ENCODE measurements around the gene ADA.
"Not testable (repeated sequence)": the region's sequence is repeated elsewhere in the genome, so short reads cannot be mapped to it uniquely, and the experiment has no call there.

ADA gene

GRCh38 chr20:44659931-44660330, 8.4 kb upstream of the ADA start:
- TF ChIP-seq ZNF274 (IDR thresholded peaks at IDR 0.05; ENCODE audit: low read depth, low read length): no peak
- H3K4me3 ChIP-seq (ENCODE audit: low read length): no peak overlapping the region

DNA sequence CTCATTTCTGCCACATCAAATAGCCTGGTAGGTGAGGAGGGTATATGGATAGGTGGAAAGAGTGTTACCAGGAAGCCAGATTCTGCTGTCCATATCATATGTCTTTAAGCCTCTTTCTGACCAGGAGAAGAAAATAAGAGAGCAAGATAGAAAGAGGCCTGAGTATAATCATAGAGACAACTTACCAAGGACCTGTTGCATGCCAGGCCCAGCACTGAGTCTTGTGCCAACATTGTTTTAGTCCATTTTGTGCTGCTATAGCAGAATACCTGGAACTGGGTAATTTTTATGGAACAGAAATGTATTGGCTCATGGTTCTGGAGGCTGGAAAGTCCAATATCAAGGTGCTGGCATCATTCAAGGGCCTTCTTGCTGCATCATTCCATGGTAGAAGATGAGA, 7.3 kb upstream of the ADA start:
- H3K4me3 ChIP-seq (ENCODE audit: low read length): no peak overlapping the region
- TF ChIP-seq ZNF274 (IDR thresholded peaks at IDR 0.05; ENCODE audit: low read depth, low read length): no peak

- no peak overlapping the region for H3K4me3 ChIP-seq (ENCODE audit: low read length)
- TF ChIP-seq ZNF274 (IDR thresholded peaks at IDR 0.05; ENCODE audit: low read depth, low read length): no peak
Observed at GRCh38 chr20:44657875-44658274, 6.4 kb upstream of the ADA start.

GRCh38 chr20:44656448-44656847, 4.9 kb upstream of the ADA start:
- no peak for TF ChIP-seq ZNF274 (IDR thresholded peaks at IDR 0.05; ENCODE audit: low read depth, low read length)
- H3K4me3 ChIP-seq (ENCODE audit: low read length): no peak overlapping the region

GRCh38 chr20:44654210-44654609, 2.7 kb upstream of the ADA start:
- H3K4me3 ChIP-seq (ENCODE audit: low read length): not testable (repeated sequence)

GRCh38 chr20:44653546-44653945, 2.0 kb upstream of the ADA start:
- H3K4me3 ChIP-seq (ENCODE audit: low read length): no peak overlapping the region
- TF ChIP-seq ZNF274 (IDR thresholded peaks at IDR 0.05; ENCODE audit: low read depth, low read length): no peak

- peak overlapping the region; percentile 74; the same call in 1 of the 2 replicates for H3K4me3 ChIP-seq (ENCODE audit: low read length)
- TF ChIP-seq ZNF274 (IDR thresholded peaks at IDR 0.05; ENCODE audit: low read depth, low read length): no peak
Observed at GRCh38 chr20:44651434-44651683, 140 bp downstream of the ADA start.

DNA sequence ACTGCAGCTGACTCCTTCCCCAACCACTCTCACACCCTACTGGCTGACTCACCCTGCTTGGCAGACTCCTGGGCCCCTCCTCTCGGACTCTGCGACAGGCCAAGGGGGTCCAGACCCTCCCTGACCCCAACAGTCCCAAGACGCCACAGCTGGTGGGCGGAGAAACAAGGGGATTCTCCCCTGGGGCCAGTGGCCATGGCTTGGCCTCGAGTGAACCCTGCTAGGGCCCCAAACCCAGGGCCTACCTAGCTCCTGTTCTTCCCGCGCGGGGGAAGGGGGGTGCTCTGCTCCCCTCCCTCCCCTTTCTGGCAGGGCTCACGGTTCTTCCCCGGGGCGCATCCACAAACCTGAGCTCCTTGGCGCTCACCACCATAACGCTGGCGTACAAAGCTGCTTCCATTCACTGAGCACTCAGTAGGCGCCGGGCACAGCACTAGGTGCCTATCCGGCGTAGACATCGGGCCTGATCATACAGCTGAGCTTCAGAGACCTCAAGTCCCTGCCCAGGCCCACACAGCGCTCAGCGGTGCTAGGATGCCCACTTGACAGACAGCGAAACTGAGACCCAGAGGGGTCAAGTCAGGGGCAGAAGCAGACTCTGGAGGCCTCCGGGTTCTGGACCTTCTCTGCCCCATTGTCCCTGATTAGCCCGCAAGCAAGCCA, 597 bp downstream of the ADA start:
- TF ChIP-seq ZNF274 (IDR thresholded peaks at IDR 0.05; ENCODE audit: low read depth, low read length): no peak
- peak overlapping the region; percentile 74; the same call in 1 of the 2 replicates for H3K4me3 ChIP-seq (ENCODE audit: low read length)

DNA sequence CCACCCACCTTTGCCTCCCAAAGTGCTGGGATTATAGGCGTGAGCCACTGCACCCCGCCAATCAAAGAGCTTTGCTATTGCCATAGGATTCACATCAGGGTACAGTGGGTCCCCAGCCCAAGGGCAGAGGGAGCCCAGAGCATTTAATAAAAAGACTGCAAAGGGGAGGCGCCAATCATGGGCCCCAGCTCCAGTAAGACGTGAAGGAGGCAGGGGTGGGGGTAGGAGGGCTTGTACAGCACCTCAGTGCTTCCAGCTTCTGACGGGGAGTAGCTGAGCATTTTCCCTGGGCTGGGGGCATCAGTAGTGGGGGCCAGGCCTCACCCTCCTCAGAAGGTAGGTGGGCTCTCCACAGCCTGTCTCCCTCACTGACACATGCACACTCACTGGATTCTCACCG, 1.5 kb downstream of the ADA start:
- no peak for TF ChIP-seq ZNF274 (IDR thresholded peaks at IDR 0.05; ENCODE audit: low read depth, low read length)
- peak overlapping the region; percentile 74; the same call in 1 of the 2 replicates for H3K4me3 ChIP-seq (ENCODE audit: low read length)

- H3K4me3 ChIP-seq (ENCODE audit: low read length): no peak overlapping the region
Observed at GRCh38 chr20:44649126-44649525, 2.4 kb downstream of the ADA start.

DNA sequence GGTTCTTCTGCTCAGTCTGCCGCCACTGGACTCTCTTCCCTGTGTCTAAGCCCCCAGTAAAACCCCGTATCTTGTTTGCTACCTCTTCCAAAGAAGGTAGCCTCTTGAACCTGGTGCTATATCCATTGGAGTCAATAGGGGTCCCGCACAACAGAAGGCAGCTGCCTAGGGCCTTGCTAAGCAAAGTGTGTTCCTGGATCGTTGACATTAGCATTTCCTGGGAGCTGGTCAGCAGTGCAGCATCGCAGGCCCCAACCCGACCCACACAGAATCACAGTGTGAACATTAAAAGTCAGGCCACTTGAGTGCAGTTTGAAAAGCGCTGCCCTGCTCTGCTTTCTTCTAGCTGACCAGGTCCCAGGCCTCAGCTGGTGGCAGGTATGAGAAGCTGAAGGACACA, 2.9 kb downstream of the ADA start:
- no peak for TF ChIP-seq ZNF274 (IDR thresholded peaks at IDR 0.05; ENCODE audit: low read depth, low read length)
- H3K4me3 ChIP-seq (ENCODE audit: low read length): no peak overlapping the region

More at GRCh38 chr20:44649126-44649525, 2.4 kb downstream of the ADA start:
- no peak for TF ChIP-seq ZNF274 (IDR thresholded peaks at IDR 0.05; ENCODE audit: low read depth, low read length)

DNA sequence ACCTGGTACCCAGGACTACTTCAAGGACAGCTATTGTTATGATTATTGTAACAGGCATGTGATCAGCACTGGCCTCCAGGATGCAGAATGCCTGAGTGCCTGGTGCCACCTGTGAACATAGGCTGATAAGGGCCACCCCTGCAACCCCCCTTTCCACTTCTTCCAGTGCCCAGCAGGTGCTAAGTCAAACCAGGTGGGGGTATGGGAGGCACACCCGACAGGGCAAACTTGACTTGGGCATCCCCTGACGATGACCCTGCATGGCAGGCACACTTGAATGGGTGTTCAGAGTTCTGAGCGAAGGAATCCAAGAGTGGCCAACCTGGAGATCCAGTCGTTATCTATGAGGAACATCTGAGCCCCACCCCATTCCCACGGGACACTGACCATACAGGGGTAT, 3.4 kb downstream of the ADA start:
- no peak for TF ChIP-seq ZNF274 (IDR thresholded peaks at IDR 0.05; ENCODE audit: low read depth, low read length)
- H3K4me3 ChIP-seq (ENCODE audit: low read length): no peak overlapping the region

DNA sequence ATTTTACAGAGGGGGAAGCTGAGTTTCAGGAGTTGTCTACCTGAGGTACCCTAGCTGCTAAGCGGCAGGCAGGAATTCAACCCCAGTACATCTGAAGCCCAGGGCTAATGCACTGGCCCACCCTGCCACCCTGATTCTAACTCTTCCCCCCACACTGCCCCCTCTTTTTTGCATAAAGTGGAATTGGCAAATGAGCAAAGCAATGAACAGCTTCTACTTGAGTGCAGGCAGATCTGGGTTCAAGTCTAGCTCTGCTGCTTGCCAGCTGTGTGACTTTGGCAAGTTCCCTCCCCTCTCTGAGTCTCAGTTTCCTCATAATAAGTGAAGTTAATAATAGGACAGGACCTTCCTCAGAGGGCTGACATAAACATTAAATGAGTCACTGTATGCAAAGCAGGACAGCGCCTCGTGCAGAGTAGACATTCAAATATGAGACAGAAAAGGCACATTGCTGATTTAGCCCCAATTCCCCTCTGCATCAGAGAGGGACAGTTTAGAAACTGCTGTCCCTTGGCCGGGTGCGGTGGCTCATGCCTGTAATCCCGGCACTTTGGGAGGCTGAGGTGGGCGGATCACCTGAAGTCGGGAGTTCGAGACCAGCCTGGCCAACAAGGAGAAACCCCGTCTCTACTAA, 4.7 kb downstream of the ADA start:
- peak overlapping the region; percentile 6; the same call in 1 of the 2 replicates for H3K4me3 ChIP-seq (ENCODE audit: low read length)
- TF ChIP-seq ZNF274 (IDR thresholded peaks at IDR 0.05; ENCODE audit: low read depth, low read length): no peak

- peak overlapping the region; percentile 6; the same call in 1 of the 2 replicates for H3K4me3 ChIP-seq (ENCODE audit: low read length)
- no peak for TF ChIP-seq ZNF274 (IDR thresholded peaks at IDR 0.05; ENCODE audit: low read depth, low read length)
Observed at GRCh38 chr20:44646023-44646640, 5.4 kb downstream of the ADA start.

GRCh38 chr20:44644667-44645131, 6.8 kb downstream of the ADA start:
- no peak overlapping the region for H3K4me3 ChIP-seq (ENCODE audit: low read length)
- TF ChIP-seq ZNF274 (IDR thresholded peaks at IDR 0.05; ENCODE audit: low read depth, low read length): no peak

Measured in GM08714 (cell line).